HepG2 (cell line): Measurements from ENCODE around the gene NAV2. TPM values are rescaled to one million over a fixed set of nuclear protein-coding genes. Genes with fewer than 3 reads are reported as not detected.

Source experiments
- ATAC-seq: fragments of 200-7000 bp; cut with Tn5 transposase; 3 replicates; pipeline ENCODE4 v1.9.1; 2020; ENCODE audit warnings: mild to moderate bottlenecking, moderate library complexity
- BruUV-seq: library from RNA; stranded (reverse); fragments of 400-500 nt; replicated peaks from 2 replicates; lab custom pipeline; 2021; lab: Mats Ljungman, UMichigan
- CTCF ChIA-PET: fragments of 300-600 bp; formaldehyde crosslinking; extraction: SDS; loops from one replicate; lab custom pipeline; 2021; ENCODE audit warnings: low total read pairs, inconsistent platforms, low intra/inter-chr PET ratio; lab: Yijun Ruan, JAX
- POLR2A ChIA-PET: fragments of 350-600 bp; sonication (Branson Sonifier 250); formaldehyde crosslinking; loops from one replicate; lab custom pipeline; 2020; ENCODE audit warnings: antibody characterized with exemption, inconsistent platforms; lab: Yijun Ruan, JAX
- DNase-seq: peaks from one replicate; pipeline ENCODE4 v3.0.0-alpha.2; 2015; ENCODE audit warnings: low spot score
- FAIRE-seq: peaks from 3 replicates; lab custom pipeline; 2011; peaks lifted over from hg19 to GRCh38; lab: Jason Lieb, UNC
- H2AFZ ChIP-seq: one replicate; pipeline ENCODE4 v1.6.1; 2011; ENCODE audit warnings: low read length, inconsistent platforms
- H3K27ac ChIP-seq: fragments of 300-600 bp; 3 replicates; pipeline ENCODE4 v1.8.0; 2011; ENCODE audit warnings: mixed run types, mild to moderate bottlenecking, mixed read lengths, low read length, inconsistent platforms; ENCODE audit not compliant: insufficient read depth; ENCODE audit errors: extremely low read length
- H3K27me3 ChIP-seq, 2 experiments: fragments of 200-600 bp in 1 of 2; 2 replicates in 1 of 2; 3 replicates in 1 of 2; pipeline versions ENCODE4 v1.6.0 to v1.8.0; 2011; ENCODE audit warnings: low read length in 2 of 2, mild to moderate bottlenecking in 2 of 2, moderate library complexity in 2 of 2, inconsistent platforms in 1 of 2; ENCODE audit not compliant: insufficient read depth in 2 of 2, control insufficient read depth in 1 of 2
- H3K36me3 ChIP-seq, 2 experiments: fragments of 200-600 bp in 1 of 2; replicated peaks in 1 of 2; 2 replicates in 1 of 2; 3 replicates in 1 of 2; pipeline versions ENCODE4 v1.5.1 to v1.8.0; 2011; ENCODE audit warnings: low read length in 2 of 2, inconsistent platforms in 1 of 2; ENCODE audit not compliant: insufficient read depth in 2 of 2, control insufficient read depth in 1 of 2
- H3K4me1 ChIP-seq: 2 replicates; pipeline ENCODE4 v1.5.1; 2012; ENCODE audit warnings: low read length, inconsistent platforms; ENCODE audit not compliant: insufficient read depth
- H3K4me2 ChIP-seq: 2 replicates; pipeline ENCODE4 v1.6.0; 2011; ENCODE audit warnings: low read depth, low read length, inconsistent platforms
- H3K4me3 ChIP-seq, 3 experiments: fragments of 200-600 bp in 1 of 3; sonication (generic), shearing (Covaris generic) in 1 of 3; replicated peaks in 1 of 3; 2 replicates each; pipeline ENCODE4 v1.5.1; 2011 to 2016; ENCODE audit warnings: low read length in 3 of 3, inconsistent platforms in 2 of 3, low read depth in 2 of 3, mild to moderate bottlenecking in 2 of 3, control low read depth in 1 of 3, mixed read lengths in 1 of 3; ENCODE audit not compliant: insufficient read depth in 1 of 3
- H3K79me2 ChIP-seq: one replicate; pipeline ENCODE4 v1.6.1; 2011; ENCODE audit warnings: low read length, inconsistent platforms; ENCODE audit not compliant: insufficient read depth
- H3K9ac ChIP-seq: 2 replicates; pipeline ENCODE4 v1.6.0; 2011; ENCODE audit warnings: mild to moderate bottlenecking, low read depth, low read length, inconsistent platforms; ENCODE audit not compliant: insufficient read depth
- H3K9me3 ChIP-seq: 2 replicates; pipeline ENCODE4 v1.5.1; 2012; ENCODE audit warnings: mild to moderate bottlenecking, low read length
- H4K20me1 ChIP-seq: 2 replicates; pipeline ENCODE4 v1.6.0; 2011; ENCODE audit warnings: inconsistent platforms, mild to moderate bottlenecking, low read length, moderate library complexity; ENCODE audit not compliant: insufficient read depth
- ETV5 ChIP-seq: IDR thresholded peaks from 2 replicates; pipeline ENCODE4 v1.6.1; 2018; ENCODE audit warnings: missing biosample characterization, missing genetic modification reagents, inconsistent platforms, borderline replicate concordance
- ETV6 ChIP-seq: sonication (generic); formaldehyde crosslinking; conservative IDR thresholded peaks from 2 replicates; pipeline ENCODE4 v1.4.0; 2020; ENCODE audit warnings: missing genetic modification reagents
- GFI1 ChIP-seq: sonication (generic); formaldehyde crosslinking; IDR thresholded peaks from 2 replicates; pipeline ENCODE4 v1.5.0; 2020; ENCODE audit warnings: missing genetic modification reagents, mild to moderate bottlenecking, borderline replicate concordance
- HHEX ChIP-seq: IDR thresholded peaks from 2 replicates; pipeline ENCODE4 v1.6.1; 2016; ENCODE audit warnings: control low read depth
- SIN3B ChIP-seq: fragments of 150-350 bp; IDR thresholded peaks from 2 replicates; pipeline ENCODE4 v1.6.1; 2014; ENCODE audit warnings: low read length
- YY1 ChIP-seq: IDR thresholded peaks from 2 replicates; pipeline ENCODE4 v1.6.1; 2011; ENCODE audit warnings: low read length, low read depth, moderate library complexity, mild to moderate bottlenecking; ENCODE audit not compliant: insufficient read depth, insufficient replicate concordance
- ZBTB38 ChIP-seq: sonication (generic); formaldehyde crosslinking; IDR thresholded peaks from 2 replicates; pipeline ENCODE4 v1.5.1; 2020; ENCODE audit warnings: mild to moderate bottlenecking, missing genetic modification reagents
- ZFP90 ChIP-seq: sonication (generic); formaldehyde crosslinking; IDR thresholded peaks from 2 replicates; pipeline ENCODE4 v1.8.0; 2022; ENCODE audit warnings: missing genetic modification reagents, mild to moderate bottlenecking, inconsistent platforms, borderline replicate concordance
- ZNF224 ChIP-seq: sonication (generic); formaldehyde crosslinking; IDR thresholded peaks from 2 replicates; pipeline ENCODE4 v1.5.0; 2020; ENCODE audit warnings: mild to moderate bottlenecking, missing genetic modification reagents
- ZNF44 ChIP-seq: sonication (generic); formaldehyde crosslinking; IDR thresholded peaks from 2 replicates; pipeline ENCODE4 v1.5.1; 2020; ENCODE audit warnings: mild to moderate bottlenecking, missing genetic modification reagents
- ZNF446 ChIP-seq: sonication (generic); formaldehyde crosslinking; IDR thresholded peaks from 2 replicates; pipeline ENCODE4 v1.5.0; 2020; ENCODE audit warnings: mild to moderate bottlenecking, missing genetic modification reagents
- ZNF777 ChIP-seq: sonication (generic); formaldehyde crosslinking; IDR thresholded peaks from 2 replicates; pipeline ENCODE4 v1.4.0; 2020; ENCODE audit warnings: missing genetic modification reagents
- WGBS: methylation state at CpG from one replicate; pipeline ENCODE4 v1.1.6; 2017; ENCODE audit warnings: low lambda C conversion rate; 5-methylcytosine and 5-hydroxymethylcytosine counted together
- in situ Hi-C: cut with HindIII; loops from 2 replicates; pipeline ENCODE4 v1.10.0; 2017; ENCODE audit warnings: low pct_unique_long_range_greater_than_20kb; ENCODE audit not compliant: extremely low pct_ligation_motif_present
- intact Hi-C: fragments of 100-400 bp; cut with micrococcal nuclease; formaldehyde crosslinking; loops from one replicate; pipeline ENCODE4 v1.10.0; 2022; ENCODE audit not compliant: unreplicated experiment
- polyA plus RNA-seq, 8 experiments: library from polyadenylated mRNA; depleted of rRNA in 3 of 8; stranded (reverse) in 7 of 8; unstranded in 1 of 8; fragments of >200 nt; fragmentation: Illumina TruSeq in 4 of 8; extraction: Trizol in 4 of 8; gene quantifications; 2 replicates each; pipeline versions ENCODE4 v1.2.1 to v1.2.3, GENCODE V29; 2011 to 2016; ENCODE audit warnings: low read depth in 4 of 8, missing spikeins in 1 of 8, mixed read lengths in 1 of 8; ENCODE audit not compliant: insufficient read depth in 1 of 8
- total RNA-seq, 5 experiments: library from RNA; depleted of rRNA; stranded (reverse); fragments of >200 nt; fragmentation: Illumina TruSeq; extraction: Trizol; gene quantifications; 2 replicates each; pipeline ENCODE4 v1.2.3, GENCODE V29; 2016; ENCODE audit warnings: low read depth in 1 of 5
- TF ChIP-seq, protein P1 (sequence below): sonication (generic); formaldehyde crosslinking; IDR thresholded peaks from 2 replicates; pipeline ENCODE4 v1.4.0; 2020; ENCODE audit warnings: mild to moderate bottlenecking, missing genetic modification reagents
- TF ChIP-seq, protein P2 (sequence below): sonication (generic); formaldehyde crosslinking; IDR thresholded peaks from 2 replicates; pipeline ENCODE4 v1.4.0; 2020; ENCODE audit warnings: missing genetic modification reagents
- TF ChIP-seq, protein P3 (sequence below): sonication (generic); formaldehyde crosslinking; IDR thresholded peaks from 2 replicates; pipeline ENCODE4 v1.5.0; 2020; ENCODE audit warnings: mild to moderate bottlenecking, missing genetic modification reagents

Gene NAV2
- total and polyA plus RNA-seq, 2 of the 13 experiments (the other 11 are each of a cell fraction or from before 2014, with no cell fraction given) = 9.3 to 34.6 TPM

DNA sequence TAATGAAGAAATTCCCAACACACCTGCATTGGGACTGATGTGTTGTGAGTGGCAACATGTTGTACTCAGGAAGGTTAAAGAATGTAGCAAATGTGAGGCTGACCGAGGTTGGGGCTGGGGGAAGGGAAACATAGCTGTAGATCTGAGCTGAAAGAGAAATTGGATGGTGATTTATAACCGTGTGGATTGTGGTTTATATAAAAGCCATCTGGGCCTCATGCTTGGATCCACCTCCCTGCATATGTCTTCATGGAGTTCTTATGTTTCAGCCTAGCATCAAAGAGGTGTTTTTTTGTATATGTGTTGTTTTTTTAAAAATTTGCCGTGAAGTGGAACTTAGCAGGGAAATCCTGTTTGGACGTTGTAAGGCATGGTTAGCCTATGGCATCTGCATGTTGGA, 141.3 kb downstream of the NAV2 start:
- H3K79me2 ChIP-seq = no peaks in the 10 kb centered on the region
- no peak overlapping the region for H3K4me2 ChIP-seq
- H2AFZ ChIP-seq = no peak overlapping the region
- no peaks in the 10 kb centered on the region for H3K9me3 ChIP-seq
- no peak overlapping the region for H3K9ac ChIP-seq
- ATAC-seq = no peak
- no peak for FAIRE-seq
- intact Hi-C loops = no loop called here
- no peaks in the 10 kb centered on the region for H4K20me1 ChIP-seq
- H3K36me3 ChIP-seq = no peaks in the 10 kb centered on the region
- 0 out of 5 replicates have a peak, but pooled peaks cover 0 to 2% of the 10 kb centered on the region in 2 experiments for H3K27me3 ChIP-seq
- ChIA-PET POLR2A (no interaction called here), CTCF (no interaction called here)
- TF ChIP-seq ETV6 (CRISPR knock-in tag) (no peak), SIN3B (no peak), ZNF224 (no peak), HHEX (CRISPR knock-in tag) (no peak), ZNF446 (CRISPR knock-in tag) (no peak), ZFP90 (CRISPR knock-in tag) (no peak), GFI1 (CRISPR knock-in tag) (no peak), ZNF777 (no peak), YY1 (no peak), ZBTB38 (no peak), ZNF44 (no peak), ETV5 (CRISPR knock-in tag) (no peak)
- TF ChIP-seq, protein P1, sequence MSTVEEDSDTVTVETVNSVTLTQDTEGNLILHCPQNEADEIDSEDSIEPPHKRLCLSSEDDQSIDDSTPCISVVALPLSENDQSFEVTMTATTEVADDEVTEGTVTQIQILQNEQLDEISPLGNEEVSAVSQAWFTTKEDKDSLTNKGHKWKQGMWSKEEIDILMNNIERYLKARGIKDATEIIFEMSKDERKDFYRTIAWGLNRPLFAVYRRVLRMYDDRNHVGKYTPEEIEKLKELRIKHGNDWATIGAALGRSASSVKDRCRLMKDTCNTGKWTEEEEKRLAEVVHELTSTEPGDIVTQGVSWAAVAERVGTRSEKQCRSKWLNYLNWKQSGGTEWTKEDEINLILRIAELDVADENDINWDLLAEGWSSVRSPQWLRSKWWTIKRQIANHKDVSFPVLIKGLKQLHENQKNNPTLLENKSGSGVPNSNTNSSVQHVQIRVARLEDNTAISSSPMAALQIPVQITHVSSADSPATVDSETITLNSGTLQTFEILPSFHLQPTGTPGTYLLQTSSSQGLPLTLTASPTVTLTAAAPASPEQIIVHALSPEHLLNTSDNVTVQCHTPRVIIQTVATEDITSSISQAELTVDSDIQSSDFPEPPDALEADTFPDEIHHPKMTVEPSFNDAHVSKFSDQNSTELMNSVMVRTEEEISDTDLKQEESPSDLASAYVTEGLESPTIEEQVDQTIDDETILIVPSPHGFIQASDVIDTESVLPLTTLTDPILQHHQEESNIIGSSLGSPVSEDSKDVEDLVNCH = no peak
- TF ChIP-seq, protein P2, sequence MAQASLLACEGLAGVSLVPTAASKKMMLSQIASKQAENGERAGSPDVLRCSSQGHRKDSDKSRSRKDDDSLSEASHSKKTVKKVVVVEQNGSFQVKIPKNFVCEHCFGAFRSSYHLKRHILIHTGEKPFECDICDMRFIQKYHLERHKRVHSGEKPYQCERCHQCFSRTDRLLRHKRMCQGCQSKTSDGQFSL (CRISPR knock-in tag) = no peak
- TF ChIP-seq, protein P3, sequence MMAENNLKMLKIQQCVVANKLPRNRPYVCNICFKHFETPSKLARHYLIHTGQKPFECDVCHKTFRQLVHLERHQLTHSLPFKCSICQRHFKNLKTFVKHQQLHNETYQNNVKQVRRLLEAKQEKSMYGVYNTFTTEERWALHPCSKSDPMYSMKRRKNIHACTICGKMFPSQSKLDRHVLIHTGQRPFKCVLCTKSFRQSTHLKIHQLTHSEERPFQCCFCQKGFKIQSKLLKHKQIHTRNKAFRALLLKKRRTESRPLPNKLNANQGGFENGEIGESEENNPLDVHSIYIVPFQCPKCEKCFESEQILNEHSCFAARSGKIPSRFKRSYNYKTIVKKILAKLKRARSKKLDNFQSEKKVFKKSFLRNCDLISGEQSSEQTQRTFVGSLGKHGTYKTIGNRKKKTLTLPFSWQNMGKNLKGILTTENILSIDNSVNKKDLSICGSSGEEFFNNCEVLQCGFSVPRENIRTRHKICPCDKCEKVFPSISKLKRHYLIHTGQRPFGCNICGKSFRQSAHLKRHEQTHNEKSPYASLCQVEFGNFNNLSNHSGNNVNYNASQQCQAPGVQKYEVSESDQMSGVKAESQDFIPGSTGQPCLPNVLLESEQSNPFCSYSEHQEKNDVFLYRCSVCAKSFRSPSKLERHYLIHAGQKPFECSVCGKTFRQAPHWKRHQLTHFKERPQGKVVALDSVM = no peak
- no TSS peak for BruUV-seq
- 0% methylated on average over 4 of the region's 4 CpGs for WGBS
- H3K27ac ChIP-seq = no peak overlapping the region
- in situ Hi-C loops = no loop called here
- H3K4me1 ChIP-seq = peaks cover 18% of the 10 kb centered on the region
- no peak for DNase-seq
- H3K4me3 ChIP-seq = no peak overlapping the region
